Subcutaneous adipose tissue (tissue), 4 donors: Measurements from ENCODE around the gene NUP210. TPM values are rescaled to one million over a fixed set of nuclear protein-coding genes. Genes with fewer than 3 reads are reported as not detected.

Experiments used
- total RNA-seq, 4 donors: library from RNA; depleted of rRNA; stranded (reverse); fragments of >200 nt; gene quantifications; one replicate each; pipeline ENCODE4 v1.1.0, GENCODE V29; 2016
- TF ChIP-seq, protein P1 (sequence below): fragments of 450-650 bp; IDR thresholded peaks from one replicate; pipeline ENCODE4 v1.5.1; 2016; ENCODE audit warnings: low read depth, mild to moderate bottlenecking, control low read depth, antibody characterized with exemption, moderate library complexity

The NUP210 gene
- total RNA-seq, 4 donors from 2014 or later: 1.1 to 9.9 (median 2.0) TPM

DNA sequence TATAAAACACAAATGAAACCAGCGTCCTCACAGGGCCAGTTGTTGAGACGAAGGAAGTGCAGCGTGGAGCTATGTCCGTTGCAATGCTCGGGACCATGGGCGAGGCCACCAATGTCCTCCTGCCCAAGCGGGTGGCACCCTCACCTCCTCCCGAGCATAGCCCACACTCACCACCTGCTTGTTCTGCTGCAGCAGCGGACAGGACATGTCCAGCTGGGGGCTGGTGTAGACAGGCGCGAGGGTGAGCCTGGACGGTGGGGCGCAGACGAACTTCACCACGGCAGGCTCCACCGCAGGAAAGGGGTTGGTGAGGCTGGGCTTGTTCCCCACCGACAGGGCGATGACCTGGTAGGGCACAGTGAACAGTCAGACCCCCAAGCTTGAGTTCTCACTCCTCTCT, 62.1 kb downstream of the NUP210 start:
- TF ChIP-seq, protein P1, sequence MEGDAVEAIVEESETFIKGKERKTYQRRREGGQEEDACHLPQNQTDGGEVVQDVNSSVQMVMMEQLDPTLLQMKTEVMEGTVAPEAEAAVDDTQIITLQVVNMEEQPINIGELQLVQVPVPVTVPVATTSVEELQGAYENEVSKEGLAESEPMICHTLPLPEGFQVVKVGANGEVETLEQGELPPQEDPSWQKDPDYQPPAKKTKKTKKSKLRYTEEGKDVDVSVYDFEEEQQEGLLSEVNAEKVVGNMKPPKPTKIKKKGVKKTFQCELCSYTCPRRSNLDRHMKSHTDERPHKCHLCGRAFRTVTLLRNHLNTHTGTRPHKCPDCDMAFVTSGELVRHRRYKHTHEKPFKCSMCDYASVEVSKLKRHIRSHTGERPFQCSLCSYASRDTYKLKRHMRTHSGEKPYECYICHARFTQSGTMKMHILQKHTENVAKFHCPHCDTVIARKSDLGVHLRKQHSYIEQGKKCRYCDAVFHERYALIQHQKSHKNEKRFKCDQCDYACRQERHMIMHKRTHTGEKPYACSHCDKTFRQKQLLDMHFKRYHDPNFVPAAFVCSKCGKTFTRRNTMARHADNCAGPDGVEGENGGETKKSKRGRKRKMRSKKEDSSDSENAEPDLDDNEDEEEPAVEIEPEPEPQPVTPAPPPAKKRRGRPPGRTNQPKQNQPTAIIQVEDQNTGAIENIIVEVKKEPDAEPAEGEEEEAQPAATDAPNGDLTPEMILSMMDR: no peak

DNA sequence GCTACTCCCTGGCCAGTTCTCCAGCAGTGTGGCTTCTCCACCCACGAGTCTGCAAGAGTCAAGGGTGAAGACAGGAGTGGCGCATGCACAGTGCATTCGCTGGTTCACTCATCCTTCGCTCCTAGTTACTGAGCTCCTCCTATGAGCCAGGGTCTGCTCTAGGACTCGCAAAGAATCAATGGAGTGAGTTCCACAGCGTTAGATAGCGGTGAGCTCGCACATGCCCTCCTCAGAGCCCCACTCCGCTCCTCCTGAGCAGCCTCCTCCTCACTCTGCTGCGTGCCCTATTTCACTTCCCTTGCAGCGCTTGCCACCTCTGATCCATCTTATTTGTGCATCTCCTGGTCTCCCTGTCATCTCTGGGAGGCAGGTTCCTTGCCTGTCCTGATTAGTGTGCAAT, 63.0 kb downstream of the NUP210 start:
- TF ChIP-seq, protein P1: no peak

DNA sequence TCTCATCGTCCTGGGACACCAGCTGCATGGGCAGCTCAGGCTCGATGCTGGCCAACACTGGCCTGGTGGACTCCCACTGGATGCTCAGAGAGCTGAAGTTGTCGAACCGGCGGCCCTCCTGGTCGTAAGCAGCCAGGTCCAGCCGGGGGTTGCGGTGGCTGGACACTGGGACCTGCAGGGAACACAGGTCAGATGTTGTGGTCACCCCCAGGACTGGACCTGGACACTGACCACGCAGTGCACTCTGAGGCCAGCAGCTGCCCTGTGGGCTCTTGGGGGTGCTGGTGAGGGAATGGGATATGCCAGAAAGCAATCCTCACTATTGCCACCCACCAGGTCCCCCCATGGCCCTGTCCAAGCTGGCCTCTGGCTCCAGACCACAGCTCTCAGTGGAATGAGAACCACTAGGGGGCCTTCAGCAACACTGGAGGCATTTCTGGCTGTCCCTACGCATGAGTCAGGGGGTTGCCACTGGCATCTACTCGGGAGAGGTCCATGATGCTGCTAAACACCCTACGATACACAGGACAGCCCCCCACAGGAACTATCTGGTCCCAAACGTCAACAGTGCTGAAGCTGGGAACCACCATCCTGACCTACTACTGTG, 66.1 kb downstream of the NUP210 start:
- TF ChIP-seq, protein P1: no peak

DNA sequence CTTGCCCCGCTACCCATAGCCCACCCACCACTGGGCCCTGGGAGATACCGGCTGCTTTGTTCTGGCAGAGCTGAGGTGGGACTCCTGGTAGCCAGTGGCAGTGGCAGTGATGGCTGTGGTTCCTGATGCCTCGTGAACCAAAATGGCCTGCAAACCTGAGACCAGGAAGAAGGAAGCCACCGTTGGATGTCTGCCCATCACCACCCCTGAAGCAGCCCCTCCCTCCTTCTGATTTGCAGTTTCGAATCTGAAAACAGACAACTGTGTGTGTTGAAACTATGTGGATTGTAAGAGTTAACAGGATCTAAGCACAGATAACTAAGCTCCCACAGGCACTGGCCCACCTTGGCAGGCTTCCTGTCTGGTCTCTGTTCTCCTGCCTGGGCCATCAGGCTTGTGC, 66.6 kb downstream of the NUP210 start:
- TF ChIP-seq, protein P1: no peak

DNA sequence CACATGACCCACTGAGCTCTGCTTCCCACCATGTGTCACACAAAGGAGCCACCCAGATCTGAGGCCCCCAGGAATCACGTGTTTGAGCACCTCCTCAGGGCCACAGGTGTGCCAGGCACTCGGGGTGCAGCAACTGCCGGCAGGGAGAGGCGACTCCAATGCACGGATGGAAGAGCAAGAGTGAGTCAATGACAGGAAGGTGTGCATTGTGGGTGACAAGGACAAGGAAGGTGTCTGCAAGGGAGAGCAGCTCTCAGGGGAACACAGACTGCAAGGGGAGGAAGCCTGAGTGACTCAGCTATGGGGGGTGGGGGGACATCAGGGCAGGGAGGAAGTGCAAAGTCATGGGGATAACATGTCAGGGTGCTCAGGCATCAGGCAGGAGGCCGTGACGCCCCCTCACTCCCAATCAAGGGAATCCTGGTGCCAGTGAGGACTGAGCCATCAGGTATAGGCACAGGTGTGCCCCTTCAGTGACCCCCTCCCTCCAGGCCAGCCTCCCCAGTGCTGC, 67.4 kb downstream of the NUP210 start:
- TF ChIP-seq, protein P1: no peak

DNA sequence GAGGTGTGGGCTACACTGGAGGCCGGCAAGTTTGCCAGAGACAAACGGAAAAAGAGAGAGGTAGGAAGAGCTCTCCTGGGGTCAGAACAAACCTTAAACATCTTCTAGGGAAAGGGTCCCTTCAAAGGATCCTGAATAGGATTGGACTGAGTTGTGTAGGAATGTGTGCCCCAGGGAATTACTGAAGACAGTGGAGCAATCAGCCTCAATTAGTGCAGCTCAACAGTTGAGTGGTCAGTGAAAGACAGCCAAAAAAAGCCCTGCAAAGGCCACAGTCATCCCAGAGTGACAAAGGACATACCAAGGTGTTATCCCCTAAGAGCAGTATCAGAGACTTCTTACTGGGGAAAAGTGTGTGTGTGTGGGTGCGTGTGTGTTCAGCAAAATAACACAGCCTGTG, 70.3 kb downstream of the NUP210 start:
- TF ChIP-seq, protein P1: no peak

DNA sequence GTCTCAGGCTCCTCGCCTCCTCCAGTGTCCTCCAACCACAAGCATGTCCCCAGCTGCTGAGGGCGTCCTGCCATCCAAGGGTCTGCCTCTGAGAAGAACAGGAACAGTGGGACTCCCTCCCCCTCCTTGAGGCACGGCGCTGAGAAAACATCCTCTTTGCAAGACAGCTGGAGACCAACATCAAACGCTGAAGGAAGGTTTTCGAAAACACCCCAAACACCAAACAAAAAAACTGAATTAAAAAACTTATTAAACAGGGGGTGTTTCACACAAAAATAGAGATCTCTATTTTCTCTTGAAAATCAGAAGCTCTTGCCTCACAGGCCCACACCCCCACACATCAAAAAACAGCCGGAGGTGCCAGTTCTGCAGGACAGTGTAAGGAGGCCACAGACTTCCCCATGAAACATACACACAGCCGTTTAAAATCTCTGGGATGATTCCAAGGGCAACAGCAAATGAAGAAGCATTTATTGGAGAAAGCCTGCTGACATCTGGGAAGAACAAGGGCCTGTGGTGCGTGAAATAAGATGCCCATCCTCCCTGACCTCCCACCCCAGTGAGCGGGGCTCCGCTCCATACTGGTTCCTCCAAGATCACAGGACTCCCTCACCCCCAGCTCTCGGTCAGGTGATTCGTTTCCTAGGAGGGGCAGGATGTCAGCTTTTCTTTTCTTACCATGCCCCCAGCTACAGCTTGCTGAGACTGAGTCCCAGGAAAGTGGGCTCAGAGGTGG, 71.3 kb downstream of the NUP210 start:
- TF ChIP-seq, protein P1: no peak
